CD4-positive, alpha-beta memory T cell (primary cell): Measurements from ENCODE around the gene TSC22D2. TPM values are rescaled to one million over a fixed set of nuclear protein-coding genes. Genes with fewer than 3 reads are reported as not detected.
"Not testable (repeated sequence)": the region's sequence is repeated elsewhere in the genome, so short reads cannot be mapped to it uniquely, and the experiment has no call there.

Experiments used
- CTCF ChIA-PET: fragments of 350-600 bp; sonication (Branson Sonifier 250); formaldehyde crosslinking; loops from one replicate; lab custom pipeline; 2021; ENCODE audit warnings: inconsistent platforms; ENCODE audit not compliant: partially characterized antibody; lab: Charles Lee
- POLR2A ChIA-PET: fragments of 350-600 bp; sonication (Branson Sonifier 250); formaldehyde crosslinking; loops from one replicate; lab custom pipeline; 2021; ENCODE audit not compliant: partially characterized antibody; lab: Charles Lee
- DNase-seq, 5 donors: peaks; one replicate each; pipeline versions ENCODE4 v3.0.0 to v3.0.0-alpha.2; 2020 to 2022; ENCODE audit warnings: mixed read lengths in 1 of 5
- H3K27ac ChIP-seq: one replicate; pipeline ENCODE4 v1.7.0; 2013; ENCODE audit warnings: low read depth, low read length
- H3K27me3 ChIP-seq: 2 replicates; pipeline ENCODE4 v1.7.0; 2013; ENCODE audit warnings: mild to moderate bottlenecking, low read length, moderate library complexity; ENCODE audit not compliant: insufficient read depth
- H3K36me3 ChIP-seq: 2 replicates; pipeline ENCODE4 v1.7.0; 2013; ENCODE audit warnings: mild to moderate bottlenecking, low read length, moderate library complexity; ENCODE audit not compliant: insufficient read depth
- H3K4me1 ChIP-seq: 2 replicates; pipeline ENCODE4 v1.7.0; 2013; ENCODE audit warnings: mild to moderate bottlenecking, low read length, moderate library complexity; ENCODE audit not compliant: insufficient read depth
- H3K4me3 ChIP-seq, 2 donors: one replicate each; pipeline ENCODE4 v1.7.0; 2013; ENCODE audit warnings: low read length in 2 of 2, mild to moderate bottlenecking in 1 of 2
- H3K9me3 ChIP-seq, 2 donors: one replicate each; pipeline ENCODE4 v1.7.0; 2013; ENCODE audit warnings: low read length in 2 of 2, control low read depth in 1 of 2; ENCODE audit not compliant: control insufficient read depth in 1 of 2
- H3K27ac Mint-ChIP-seq, 7 donors: one replicate each; pipeline ENCODE4 v1.8.0; 2020 to 2021; ENCODE audit warnings: mixed read lengths in 7 of 7, mild to moderate bottlenecking in 6 of 7, inconsistent platforms in 3 of 7, moderate library complexity in 3 of 7
- H3K27me3 Mint-ChIP-seq, 2 donors: one replicate each; pipeline ENCODE4 v1.8.0; 2020 to 2021; ENCODE audit warnings: mixed read lengths in 2 of 2
- H3K36me3 Mint-ChIP-seq, 2 donors: one replicate each; pipeline ENCODE4 v1.8.0; 2020 to 2021; ENCODE audit warnings: mixed read lengths in 2 of 2, inconsistent platforms in 1 of 2, mild to moderate bottlenecking in 1 of 2
- H3K4me1 Mint-ChIP-seq, 4 donors: one replicate each; pipeline ENCODE4 v1.8.0; 2020 to 2021; ENCODE audit warnings: mixed read lengths in 4 of 4, mild to moderate bottlenecking in 1 of 4
- H3K4me3 Mint-ChIP-seq, 8 donors: one replicate each; pipeline ENCODE4 v1.8.0; 2020 to 2021; ENCODE audit warnings: mixed read lengths in 8 of 8, mild to moderate bottlenecking in 7 of 8, moderate library complexity in 6 of 8, inconsistent platforms in 3 of 8
- H3K9me3 Mint-ChIP-seq, 8 donors: one replicate each; pipeline ENCODE4 v1.8.0; 2020 to 2021; ENCODE audit warnings: mixed read lengths in 8 of 8, mild to moderate bottlenecking in 5 of 8, inconsistent platforms in 3 of 8, moderate library complexity in 1 of 8
- intact Hi-C: fragments of 100-400 bp; cut with micrococcal nuclease; formaldehyde crosslinking; loops from one replicate; pipeline ENCODE4 v1.15.1; 2023
- polyA plus RNA-seq, 2 donors: library from polyadenylated mRNA; unstranded; fragments of 300-500 nt; fragmentation: Illumina TruSeq; gene quantifications; one replicate each; pipeline ENCODE4 v1.2.3, GENCODE V29; 2021
- total RNA-seq, 2 experiments: library from RNA; stranded (reverse); gene quantifications; one replicate each; pipeline ENCODE4 v1.2.3, GENCODE V29; 2021

Gene TSC22D2
- total and polyA plus RNA-seq, 4 experiments from 2014 or later: 5.5 to 25.7 (median 19.7) TPM

DNA sequence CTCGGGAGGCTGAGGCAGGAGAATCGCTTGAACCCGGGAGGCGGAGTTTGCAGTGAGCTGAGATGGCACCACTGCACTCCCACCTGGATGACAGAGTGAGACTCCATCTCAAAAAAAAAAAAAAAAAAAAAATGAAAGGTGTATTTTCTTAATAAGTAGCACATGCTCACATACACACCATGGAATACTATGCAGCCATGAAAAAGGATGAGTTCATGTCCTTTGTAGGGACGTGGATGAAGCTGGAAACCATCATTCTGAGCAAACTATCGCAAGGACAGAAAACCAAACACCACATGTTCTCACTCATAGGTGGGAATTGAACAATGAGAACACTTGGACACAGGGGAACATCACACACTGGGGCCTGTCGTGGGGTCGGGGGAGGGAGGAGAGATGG is 65.1 kb downstream of the TSC22D2 start:
- H3K27me3 ChIP-seq, POLR2A ChIA-PET, H3K27ac Mint-ChIP-seq, intact Hi-C loops, H3K4me1 Mint-ChIP-seq, DNase-seq, H3K9me3 ChIP-seq, CTCF ChIA-PET, H3K4me3 Mint-ChIP-seq, H3K36me3 Mint-ChIP-seq, H3K27me3 Mint-ChIP-seq, H3K36me3 ChIP-seq, H3K4me1 ChIP-seq, H3K27ac ChIP-seq, H3K4me3 ChIP-seq: not testable (repeated sequence)
- H3K9me3 Mint-ChIP-seq: peaks cover 0 to 15% (median 11%) of the 10 kb centered on the region in 8 donors

DNA sequence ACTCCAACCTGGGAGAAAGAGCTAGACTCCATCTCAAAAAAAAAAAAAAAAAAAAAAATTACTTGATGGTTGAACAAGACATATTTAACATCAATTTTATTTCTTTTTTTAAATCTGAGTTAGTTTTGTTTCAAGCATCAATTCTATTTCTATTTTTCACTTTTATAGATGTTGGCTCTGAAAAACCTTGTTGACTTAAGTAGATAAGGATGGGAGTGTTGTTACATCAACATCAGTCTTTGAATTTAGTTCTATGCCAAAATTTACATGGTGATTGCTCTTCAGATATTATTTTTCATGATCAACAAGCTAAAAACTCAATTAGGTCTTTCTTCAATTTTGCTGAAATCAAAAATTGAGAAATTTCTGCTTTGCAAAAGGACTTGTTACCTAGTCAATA is 71.3 kb downstream of the TSC22D2 start:
- Histone ChIP-seq H3K36me3 (no peaks in the 10 kb centered on the region), H3K27ac (no peak overlapping the region), H3K27me3 (no peaks in the 10 kb centered on the region), H3K4me3 (no peak overlapping the region), H3K4me1 (no peaks in the 10 kb centered on the region), H3K9me3 (no peaks in the 10 kb centered on the region)
- CTCF ChIA-PET: interaction anchor here (0.7 to 1.4 kb wide), 2 partner anchors 16 to 281 kb away, joined by 3 read pairs; no protein-coding TSS in a partner anchor
- Mint-ChIP-seq H3K4me3 (no peak overlapping the region), H3K27ac (no peak overlapping the region), H3K9me3 (peaks cover 0 to 34% (median 26%) of the 10 kb centered on the region in 8 donors), H3K36me3 (peaks cover 6 to 19% of the 10 kb centered on the region in 2 donors), H3K27me3 (peaks cover under 1 to 2% of the 10 kb centered on the region in 2 donors), H3K4me1 (no peaks in the 10 kb centered on the region)
- no peak for DNase-seq
- POLR2A ChIA-PET: no interaction called here
- intact Hi-C loops: no loop called here

DNA sequence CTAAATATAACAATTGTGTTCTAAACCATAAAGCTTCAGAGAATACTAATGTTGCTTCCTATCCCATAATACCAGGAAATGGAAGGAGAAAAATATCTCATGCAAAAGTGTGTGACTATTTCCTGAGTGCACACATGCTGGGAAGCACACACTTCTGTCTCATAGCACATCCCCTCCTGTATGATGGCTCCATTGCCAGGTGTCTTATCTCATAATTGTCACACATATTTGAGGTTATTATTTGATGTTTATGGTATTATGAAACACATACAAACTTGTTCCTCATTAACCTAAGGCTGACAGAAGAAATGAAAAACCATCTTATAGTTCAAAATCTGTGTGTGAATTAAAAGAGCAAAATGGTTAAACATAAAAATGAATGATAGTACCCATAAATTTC is 72.8 kb downstream of the TSC22D2 start:
- intact Hi-C loops: no loop called here
- DNase-seq: no peak
- H3K27me3 ChIP-seq: no peaks in the 10 kb centered on the region
- Mint-ChIP-seq H3K36me3 (peaks cover 11 to 24% of the 10 kb centered on the region in 2 donors), H3K27ac (no peak overlapping the region), H3K27me3 (peaks cover 1 to 2% of the 10 kb centered on the region in 2 donors), H3K9me3 (peaks cover 0 to 43% (median 34%) of the 10 kb centered on the region in 8 donors), H3K4me3 (no peak overlapping the region), H3K4me1 (no peaks in the 10 kb centered on the region)
- H3K4me3 ChIP-seq: no peak overlapping the region
- H3K27ac ChIP-seq: no peak overlapping the region
- H3K9me3 ChIP-seq: no peaks in the 10 kb centered on the region
- ChIA-PET CTCF (no interaction called here), POLR2A (no interaction called here)
- H3K36me3 ChIP-seq: no peaks in the 10 kb centered on the region
- H3K4me1 ChIP-seq: no peaks in the 10 kb centered on the region

DNA sequence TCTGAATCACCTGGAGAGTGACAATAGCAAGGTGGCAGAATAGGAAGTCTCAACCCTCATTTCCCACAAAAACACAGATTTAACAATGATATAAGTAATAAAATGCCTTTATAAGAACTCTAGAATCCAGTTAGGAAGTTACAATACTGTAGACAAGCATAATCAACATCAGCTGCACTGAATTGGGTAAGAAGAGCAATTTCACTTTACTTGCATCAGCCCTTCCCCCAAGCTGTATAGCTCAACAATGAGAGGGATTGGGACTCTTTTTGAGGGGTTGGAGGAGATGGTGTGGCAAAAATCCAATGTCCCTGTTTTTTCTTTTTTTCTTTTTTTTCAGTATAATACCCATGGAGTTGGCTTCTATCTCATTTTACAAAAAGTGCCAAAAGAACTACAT is 75.1 kb downstream of the TSC22D2 start:
- H3K9me3 ChIP-seq: no peaks in the 10 kb centered on the region
- Mint-ChIP-seq H3K4me3 (no peak overlapping the region), H3K4me1 (no peaks in the 10 kb centered on the region), H3K27me3 (peaks cover 1 to 2% of the 10 kb centered on the region in 2 donors), H3K36me3 (peaks cover 10 to 35% of the 10 kb centered on the region in 2 donors), H3K9me3 (peaks cover 0 to 50% (median 33%) of the 10 kb centered on the region in 8 donors), H3K27ac (no peak overlapping the region)
- no peaks in the 10 kb centered on the region for H3K36me3 ChIP-seq
- H3K27me3 ChIP-seq: no peaks in the 10 kb centered on the region
- H3K27ac ChIP-seq: no peak overlapping the region
- H3K4me3 ChIP-seq: no peak overlapping the region
- ChIA-PET CTCF (no interaction called here), POLR2A (no interaction called here)
- intact Hi-C loops: no loop called here
- no peaks in the 10 kb centered on the region for H3K4me1 ChIP-seq
- no peak for DNase-seq

DNA sequence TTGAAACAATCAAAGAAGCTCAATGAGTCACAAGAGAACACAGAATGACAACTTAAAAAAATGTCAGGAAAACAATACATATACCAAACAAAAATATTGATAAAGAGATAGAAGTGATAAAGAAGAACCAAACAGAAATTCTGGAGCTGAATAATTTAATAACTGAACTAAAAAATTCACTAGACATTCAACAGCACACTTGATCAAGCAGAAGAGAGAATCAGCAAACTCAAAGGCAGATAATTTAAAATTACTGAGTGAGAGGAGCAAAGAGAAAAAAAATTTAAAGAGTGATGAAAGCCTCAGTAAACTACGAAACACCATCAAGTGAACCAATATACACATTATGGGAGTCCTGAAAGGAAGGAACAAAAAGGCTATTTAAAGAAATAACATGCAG is 76.3 kb downstream of the TSC22D2 start:
- no peak for DNase-seq
- CTCF ChIA-PET: no interaction called here
- Mint-ChIP-seq H3K4me3 (no peak overlapping the region), H3K27ac (no peak overlapping the region), H3K27me3 (peaks cover 1 to 2% of the 10 kb centered on the region in 2 donors), H3K36me3 (peaks cover 10 to 35% of the 10 kb centered on the region in 2 donors), H3K9me3 (peaks cover 0 to 49% (median 31%) of the 10 kb centered on the region in 8 donors), H3K4me1 (no peaks in the 10 kb centered on the region)
- POLR2A ChIA-PET: no interaction called here
- no peak overlapping the region for H3K4me3 ChIP-seq
- H3K4me1 ChIP-seq: no peaks in the 10 kb centered on the region
- H3K9me3 ChIP-seq: no peaks in the 10 kb centered on the region
- H3K36me3 ChIP-seq: no peaks in the 10 kb centered on the region
- no peaks in the 10 kb centered on the region for H3K27me3 ChIP-seq
- no peak overlapping the region for H3K27ac ChIP-seq
- intact Hi-C loops: no loop called here

DNA sequence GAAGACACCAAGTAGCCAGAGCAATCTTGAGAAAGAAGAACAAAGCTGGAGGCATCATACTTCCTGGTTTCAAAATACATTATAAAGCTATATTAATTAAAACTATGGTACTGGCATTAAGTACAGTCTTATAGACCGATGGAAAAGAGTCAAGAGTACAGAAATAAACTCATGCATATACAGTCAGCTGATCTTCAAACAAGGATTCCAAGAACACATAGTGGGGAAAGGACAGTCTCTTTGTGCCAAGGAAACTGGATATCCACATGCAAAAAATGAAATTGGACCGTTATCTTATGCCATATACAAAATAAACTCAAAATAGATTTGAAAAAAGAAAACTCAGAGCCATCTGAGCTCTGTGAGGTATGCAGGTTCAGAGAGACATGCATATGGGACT is 80.8 kb downstream of the TSC22D2 start:
- H3K9me3 ChIP-seq: no peaks in the 10 kb centered on the region
- ChIA-PET CTCF (interaction anchor here (0.6 to 1.8 kb wide), 4 partner anchors 10 to 213 kb away, joined by 3 to 5 read pairs (median 3); no protein-coding TSS in a partner anchor), POLR2A (no interaction called here)
- no peak overlapping the region for H3K4me3 ChIP-seq
- Mint-ChIP-seq H3K4me3 (no peak overlapping the region), H3K27ac (no peak overlapping the region), H3K36me3 (peaks cover 8 to 21% of the 10 kb centered on the region in 2 donors), H3K4me1 (no peaks in the 10 kb centered on the region), H3K9me3 (peaks cover 0 to 35% (median 23%) of the 10 kb centered on the region in 8 donors), H3K27me3 (peaks cover 1 to 2% of the 10 kb centered on the region in 2 donors)
- no peaks in the 10 kb centered on the region for H3K36me3 ChIP-seq
- no peaks in the 10 kb centered on the region for H3K27me3 ChIP-seq
- no peak overlapping the region for H3K27ac ChIP-seq
- intact Hi-C loops: no loop called here
- H3K4me1 ChIP-seq: no peaks in the 10 kb centered on the region
- DNase-seq: no peak

DNA sequence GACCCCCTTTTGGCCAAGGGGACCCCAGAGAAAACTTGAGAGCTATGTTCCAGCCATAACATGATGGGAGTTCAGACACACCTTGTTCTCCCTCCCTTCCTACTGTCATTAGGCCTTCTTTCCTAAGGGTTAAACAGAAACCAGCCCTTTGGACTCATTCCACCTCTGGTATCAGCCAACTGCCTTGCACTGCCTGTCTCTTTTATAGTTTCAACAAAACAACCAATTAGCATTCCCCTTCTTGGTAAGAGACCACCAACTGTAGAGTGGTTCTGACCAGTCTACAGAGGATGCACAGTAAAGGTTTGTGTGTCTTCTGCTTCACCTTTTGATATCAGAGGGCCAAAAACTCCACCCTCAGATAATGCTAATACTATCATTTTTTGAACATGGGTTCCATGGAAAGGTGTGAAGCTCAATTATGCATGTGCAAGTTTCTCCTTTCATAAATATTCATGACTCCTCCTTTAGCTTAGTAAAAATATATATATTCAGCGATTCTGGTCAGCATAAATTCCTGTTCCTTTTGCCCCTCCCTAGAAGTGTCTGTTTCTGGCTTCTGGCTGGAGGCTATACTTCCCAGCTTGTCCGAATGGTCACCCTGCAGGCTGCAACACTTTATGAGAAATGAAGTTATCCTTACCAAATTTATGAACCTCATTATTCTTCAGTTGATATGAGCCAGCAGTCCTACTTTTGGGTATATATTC is 82.3 kb downstream of the TSC22D2 start:
- intact Hi-C loops: no loop called here
- H3K27ac Mint-ChIP-seq: no peak overlapping the region
- H3K36me3 Mint-ChIP-seq: peaks cover 0 to 10% of the 10 kb centered on the region in 2 donors

More for the DNA sequence above, 82.3 kb downstream of the TSC22D2 start:
- Histone ChIP-seq H3K27me3 (no peaks in the 10 kb centered on the region), H3K9me3 (no peaks in the 10 kb centered on the region), H3K27ac (no peak overlapping the region), H3K4me1 (no peaks in the 10 kb centered on the region), H3K4me3 (no peak overlapping the region), H3K36me3 (no peaks in the 10 kb centered on the region)
- POLR2A ChIA-PET: no interaction called here
- Mint-ChIP-seq H3K27me3 (no peaks in the 10 kb centered on the region), H3K9me3 (peaks cover 0 to 22% (median 14%) of the 10 kb centered on the region in 8 donors), H3K4me3 (no peak overlapping the region), H3K4me1 (no peaks in the 10 kb centered on the region)
- no peak for DNase-seq
- CTCF ChIA-PET: interaction anchor here (0.9 to 1.8 kb wide), 2 partner anchors 81 to 201 kb away, joined by 3 to 5 read pairs; no protein-coding TSS in a partner anchor
